HEK293 (cell line): Measurements from ENCODE around the gene HPSE2.
A peak's percentile ranks its signal among the peaks of the same experiment; 100 is the strongest.

ENCODE experiments used
- CTCF ChIA-PET: fragments of 350-600 bp; formaldehyde crosslinking; extraction: SDS; loops from one replicate; lab custom pipeline; 2021; ENCODE audit warnings: antibody characterized with exemption; lab: Yijun Ruan, JAX
- POLR2A ChIA-PET: fragments of 300-600 bp; formaldehyde crosslinking; extraction: SDS; loops from one replicate; lab custom pipeline; 2020; ENCODE audit warnings: antibody characterized with exemption, inconsistent platforms; lab: Yijun Ruan, JAX
- H3K27ac ChIP-seq: fragments of 200-500 bp; sonication (Bioruptor generic); 2 replicates; pipeline ENCODE4 v1.5.1; 2014; ENCODE audit warnings: low read depth, low read length, control low read depth, inconsistent platforms; ENCODE audit errors: extremely low read depth
- H3K36me3 ChIP-seq, 2 experiments: fragments of 200-500 bp in 1 of 2; sonication (Bioruptor generic) in 1 of 2; 1 replicate in 1 of 2; 2 replicates in 1 of 2; pipeline ENCODE4 v1.5.1; 2014 to 2017; ENCODE audit warnings: inconsistent platforms in 2 of 2, low read length in 2 of 2; ENCODE audit not compliant: control insufficient read depth in 2 of 2, insufficient read depth in 1 of 2
- H3K4me1 ChIP-seq: fragments of 200-500 bp; sonication (Bioruptor generic); 2 replicates; pipeline ENCODE4 v1.5.1; 2014; ENCODE audit warnings: mild to moderate bottlenecking, low read length, inconsistent platforms; ENCODE audit not compliant: control insufficient read depth, insufficient read depth
- H3K4me3 ChIP-seq: 2 replicates; pipeline ENCODE4 v1.5.1; 2011; ENCODE audit warnings: low read depth, mild to moderate bottlenecking, control low read depth, low read length, moderate library complexity
- H3K9me3 ChIP-seq: fragments of 200-500 bp; sonication (Bioruptor generic); 2 replicates; pipeline ENCODE4 v1.5.1; 2014; ENCODE audit warnings: low read depth, low read length, inconsistent platforms; ENCODE audit not compliant: control insufficient read depth, insufficient read depth
- FEZF1 ChIP-seq: fragments of 450-650 bp; formaldehyde crosslinking; IDR thresholded peaks from 2 replicates; pipeline ENCODE4 v1.5.1; 2016; ENCODE audit warnings: missing biosample characterization, missing genetic modification characterization
- GFI1B ChIP-seq: fragments of 450-650 bp; formaldehyde crosslinking; IDR thresholded peaks from 2 replicates; pipeline ENCODE4 v1.5.1; 2016; ENCODE audit warnings: missing biosample characterization, missing genetic modification characterization
- OSR2 ChIP-seq: fragments of 450-650 bp; formaldehyde crosslinking; IDR thresholded peaks from 2 replicates; pipeline ENCODE4 v1.5.1; 2016; ENCODE audit warnings: missing biosample characterization, missing genetic modification characterization
- SETDB1 ChIP-seq: IDR thresholded peaks from one replicate; pipeline ENCODE4 v1.6.1; 2017; ENCODE audit warnings: mild to moderate bottlenecking, low read length, moderate library complexity, mixed read lengths; ENCODE audit not compliant: insufficient read length
- ZNF24 ChIP-seq: fragments of 450-650 bp; formaldehyde crosslinking; IDR thresholded peaks from 2 replicates; pipeline ENCODE4 v1.5.1; 2016; ENCODE audit warnings: missing biosample characterization, missing genetic modification characterization
- ZNF248 ChIP-seq: fragments of 450-650 bp; formaldehyde crosslinking; IDR thresholded peaks from 2 replicates; pipeline ENCODE4 v1.5.1; 2017; ENCODE audit warnings: missing biosample characterization, missing genetic modification characterization
- ZNF266 ChIP-seq: fragments of 450-650 bp; formaldehyde crosslinking; IDR thresholded peaks from 2 replicates; pipeline ENCODE4 v1.5.1; 2016; ENCODE audit warnings: missing biosample characterization, missing genetic modification characterization, low read depth
- ZNF292 ChIP-seq: fragments of 450-650 bp; formaldehyde crosslinking; IDR thresholded peaks from 2 replicates; pipeline ENCODE4 v1.5.1; 2016; ENCODE audit warnings: low read depth, missing biosample characterization, missing genetic modification characterization, borderline replicate concordance
- ZNF433 ChIP-seq: fragments of 450-650 bp; formaldehyde crosslinking; IDR thresholded peaks from 2 replicates; pipeline ENCODE4 v1.5.1; 2016; ENCODE audit warnings: missing biosample characterization, missing genetic modification characterization, low read depth
- ZNF48 ChIP-seq: fragments of 450-650 bp; formaldehyde crosslinking; IDR thresholded peaks from 2 replicates; pipeline ENCODE4 v1.5.1; 2016; ENCODE audit warnings: missing biosample characterization, missing genetic modification characterization
- ZNF596 ChIP-seq: fragments of 450-650 bp; IDR thresholded peaks from 2 replicates; pipeline ENCODE4 v1.5.0; 2018; ENCODE audit warnings: missing biosample characterization, mild to moderate bottlenecking, missing genetic modification characterization, moderate library complexity
- ZNF623 ChIP-seq: fragments of 450-650 bp; formaldehyde crosslinking; IDR thresholded peaks from 2 replicates; pipeline ENCODE4 v1.5.1; 2016; ENCODE audit warnings: missing biosample characterization, missing genetic modification characterization
- ZNF658 ChIP-seq: fragments of 450-650 bp; formaldehyde crosslinking; IDR thresholded peaks from 2 replicates; pipeline ENCODE4; 2016; ENCODE audit warnings: missing biosample characterization, missing genetic modification characterization
- TF ChIP-seq, protein P1 (sequence below): fragments of 450-650 bp; formaldehyde crosslinking; IDR thresholded peaks from 2 replicates; pipeline ENCODE4 v1.5.1; 2016; ENCODE audit warnings: missing biosample characterization, missing genetic modification characterization
- TF ChIP-seq, protein P2 (sequence below): fragments of 450-650 bp; IDR thresholded peaks from 2 replicates; pipeline ENCODE4 v1.5.1; 2018; ENCODE audit warnings: missing biosample characterization, mild to moderate bottlenecking, missing genetic modification characterization
- TF ChIP-seq, protein P3 (sequence below): fragments of 450-650 bp; IDR thresholded peaks from 2 replicates; pipeline ENCODE4 v1.5.1; 2018; ENCODE audit warnings: missing biosample characterization, missing genetic modification characterization
- TF ChIP-seq, protein P4 (sequence below): fragments of 450-650 bp; formaldehyde crosslinking; IDR thresholded peaks from 2 replicates; pipeline ENCODE4 v1.5.1; 2016; ENCODE audit warnings: missing biosample characterization, missing genetic modification characterization

HPSE2 gene

GRCh38 chr10:99008054-99008453 is 227.6 kb downstream of the HPSE2 start:
- ChIA-PET POLR2A (no interaction called here), CTCF (no interaction called here)
- Histone ChIP-seq H3K4me3 (no peak overlapping the region), H3K9me3 (no peaks in the 10 kb centered on the region), H3K36me3 (no peaks in the 10 kb centered on the region), H3K27ac (no peak overlapping the region), H3K4me1 (peaks cover 8% of the 10 kb centered on the region; the same call in 1 of the 2 replicates)
- TF ChIP-seq ZNF24 (tag by site-specific recombination) (no peak), ZNF596 (tag by site-specific recombination) (no peak), ZNF433 (tag by site-specific recombination) (no peak)

GRCh38 chr10:99007457-99007856 is 228.2 kb downstream of the HPSE2 start:
- H3K9me3 ChIP-seq = no peaks in the 10 kb centered on the region
- H3K27ac ChIP-seq = no peak overlapping the region
- CTCF ChIA-PET = no interaction called here
- POLR2A ChIA-PET = no interaction called here
- no peak for TF ChIP-seq ZNF623 (tag by site-specific recombination)
- TF ChIP-seq OSR2 = no peak
- no peak for TF ChIP-seq GFI1B (tag by site-specific recombination)
- TF ChIP-seq ZNF266 = no peak
- TF ChIP-seq ZNF48 = no peak
- TF ChIP-seq, protein P1, sequence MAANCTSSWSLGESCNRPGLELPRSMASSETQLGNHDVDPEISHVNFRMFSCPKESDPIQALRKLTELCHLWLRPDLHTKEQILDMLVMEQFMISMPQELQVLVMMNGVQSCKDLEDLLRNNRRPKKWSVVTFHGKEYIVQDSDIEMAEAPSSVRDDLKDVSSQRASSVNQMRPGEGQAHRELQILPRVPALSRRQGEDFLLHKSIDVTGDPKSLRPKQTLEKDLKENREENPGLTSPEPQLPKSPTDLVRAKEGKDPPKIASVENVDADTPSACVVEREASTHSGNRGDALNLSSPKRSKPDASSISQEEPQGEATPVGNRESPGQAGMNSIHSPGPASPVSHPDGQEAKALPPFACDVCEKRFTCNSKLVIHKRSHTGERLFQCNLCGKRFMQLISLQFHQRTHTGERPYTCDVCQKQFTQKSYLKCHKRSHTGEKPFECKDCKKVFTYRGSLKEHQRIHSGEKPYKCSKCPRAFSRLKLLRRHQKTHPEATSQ (tag by site-specific recombination) = no peak
- TF ChIP-seq FEZF1 (tag by site-specific recombination) = no peak
- no peak for TF ChIP-seq ZNF292 (tag by site-specific recombination)
- TF ChIP-seq, protein P2, sequence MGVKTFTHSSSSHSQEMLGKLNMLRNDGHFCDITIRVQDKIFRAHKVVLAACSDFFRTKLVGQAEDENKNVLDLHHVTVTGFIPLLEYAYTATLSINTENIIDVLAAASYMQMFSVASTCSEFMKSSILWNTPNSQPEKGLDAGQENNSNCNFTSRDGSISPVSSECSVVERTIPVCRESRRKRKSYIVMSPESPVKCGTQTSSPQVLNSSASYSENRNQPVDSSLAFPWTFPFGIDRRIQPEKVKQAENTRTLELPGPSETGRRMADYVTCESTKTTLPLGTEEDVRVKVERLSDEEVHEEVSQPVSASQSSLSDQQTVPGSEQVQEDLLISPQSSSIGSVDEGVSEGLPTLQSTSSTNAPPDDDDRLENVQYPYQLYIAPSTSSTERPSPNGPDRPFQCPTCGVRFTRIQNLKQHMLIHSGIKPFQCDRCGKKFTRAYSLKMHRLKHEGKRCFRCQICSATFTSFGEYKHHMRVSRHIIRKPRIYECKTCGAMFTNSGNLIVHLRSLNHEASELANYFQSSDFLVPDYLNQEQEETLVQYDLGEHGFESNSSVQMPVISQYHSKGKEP = no peak
- no peak for TF ChIP-seq ZNF24 (tag by site-specific recombination)
- TF ChIP-seq, protein P3, sequence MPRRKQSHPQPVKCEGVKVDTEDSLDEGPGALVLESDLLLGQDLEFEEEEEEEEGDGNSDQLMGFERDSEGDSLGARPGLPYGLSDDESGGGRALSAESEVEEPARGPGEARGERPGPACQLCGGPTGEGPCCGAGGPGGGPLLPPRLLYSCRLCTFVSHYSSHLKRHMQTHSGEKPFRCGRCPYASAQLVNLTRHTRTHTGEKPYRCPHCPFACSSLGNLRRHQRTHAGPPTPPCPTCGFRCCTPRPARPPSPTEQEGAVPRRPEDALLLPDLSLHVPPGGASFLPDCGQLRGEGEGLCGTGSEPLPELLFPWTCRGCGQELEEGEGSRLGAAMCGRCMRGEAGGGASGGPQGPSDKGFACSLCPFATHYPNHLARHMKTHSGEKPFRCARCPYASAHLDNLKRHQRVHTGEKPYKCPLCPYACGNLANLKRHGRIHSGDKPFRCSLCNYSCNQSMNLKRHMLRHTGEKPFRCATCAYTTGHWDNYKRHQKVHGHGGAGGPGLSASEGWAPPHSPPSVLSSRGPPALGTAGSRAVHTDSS (tag by site-specific recombination) = no peak
- TF ChIP-seq ZNF248 (tag by site-specific recombination) = no peak
- TF ChIP-seq ZNF658 (tag by site-specific recombination) = no peak
- no peak overlapping the region for H3K4me3 ChIP-seq
- H3K36me3 ChIP-seq = no peaks in the 10 kb centered on the region
- H3K4me1 ChIP-seq = peaks cover 8% of the 10 kb centered on the region; the same call in 1 of the 2 replicates

DNA sequence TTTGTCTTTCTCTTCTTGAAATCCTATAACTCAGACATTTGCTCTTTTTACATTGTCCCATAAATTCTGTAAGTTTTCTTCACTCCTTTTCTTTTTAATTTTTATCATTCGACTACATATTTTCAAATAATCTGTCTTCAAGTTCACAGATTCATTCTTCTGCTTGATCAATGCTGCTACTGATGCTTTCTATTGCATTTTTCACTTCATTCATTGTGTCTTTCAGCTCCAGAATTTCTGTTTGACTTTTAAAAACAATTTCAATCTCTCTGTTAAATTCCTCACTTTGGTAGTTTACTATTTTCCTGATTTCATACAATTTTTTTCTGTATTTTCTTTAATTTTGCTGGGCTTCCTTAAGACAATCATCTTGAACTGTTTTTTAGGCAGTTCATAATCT is 230.4 kb downstream of the HPSE2 start:
- POLR2A ChIA-PET = no interaction called here

More for the DNA sequence above, 230.4 kb downstream of the HPSE2 start:
- Histone ChIP-seq H3K9me3 (no peaks in the 10 kb centered on the region), H3K4me3 (no peak overlapping the region), H3K27ac (no peak overlapping the region), H3K36me3 (no peaks in the 10 kb centered on the region), H3K4me1 (peaks cover 7% of the 10 kb centered on the region; the same call in 1 of the 2 replicates)
- CTCF ChIA-PET = no interaction called here
- peak; percentile 13 for TF ChIP-seq SETDB1
- TF ChIP-seq, protein P4, sequence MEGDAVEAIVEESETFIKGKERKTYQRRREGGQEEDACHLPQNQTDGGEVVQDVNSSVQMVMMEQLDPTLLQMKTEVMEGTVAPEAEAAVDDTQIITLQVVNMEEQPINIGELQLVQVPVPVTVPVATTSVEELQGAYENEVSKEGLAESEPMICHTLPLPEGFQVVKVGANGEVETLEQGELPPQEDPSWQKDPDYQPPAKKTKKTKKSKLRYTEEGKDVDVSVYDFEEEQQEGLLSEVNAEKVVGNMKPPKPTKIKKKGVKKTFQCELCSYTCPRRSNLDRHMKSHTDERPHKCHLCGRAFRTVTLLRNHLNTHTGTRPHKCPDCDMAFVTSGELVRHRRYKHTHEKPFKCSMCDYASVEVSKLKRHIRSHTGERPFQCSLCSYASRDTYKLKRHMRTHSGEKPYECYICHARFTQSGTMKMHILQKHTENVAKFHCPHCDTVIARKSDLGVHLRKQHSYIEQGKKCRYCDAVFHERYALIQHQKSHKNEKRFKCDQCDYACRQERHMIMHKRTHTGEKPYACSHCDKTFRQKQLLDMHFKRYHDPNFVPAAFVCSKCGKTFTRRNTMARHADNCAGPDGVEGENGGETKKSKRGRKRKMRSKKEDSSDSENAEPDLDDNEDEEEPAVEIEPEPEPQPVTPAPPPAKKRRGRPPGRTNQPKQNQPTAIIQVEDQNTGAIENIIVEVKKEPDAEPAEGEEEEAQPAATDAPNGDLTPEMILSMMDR (tag by site-specific recombination) = no peak
